ENCODE results near the gene RHCG. TPM values are rescaled to one million over a fixed set of nuclear protein-coding genes. Genes with fewer than 3 reads are reported as not detected.

RHCG gene
- total RNA-seq, 6 donors from 2014 or later, result not detected

GRCh38 chr15:89460048-89460447, 36.3 kb downstream of the RHCG start:
- 49 to 56% methylated on average over 2 of the region's 2 CpGs for WGBS, 2 donors
- Histone ChIP-seq H3K27me3 (peaks cover 0 to 6% (median 0%) of the 10 kb centered on the region in 4 donors), H3K36me3 (no peaks in the 10 kb centered on the region), H3K4me1 (no peaks in the 10 kb centered on the region), H3K9me3 (peaks cover 0 to 4% (median 0%) of the 10 kb centered on the region in 4 donors), H3K27ac (no peak overlapping the region), H3K4me3 (no peak overlapping the region)
- no peak for TF ChIP-seq POLR2AphosphoS5 (IDR thresholded peaks at IDR 0.05)
- no peak for TF ChIP-seq EP300 (IDR thresholded peaks at IDR 0.05)
- TF ChIP-seq POLR2A (IDR thresholded peaks at IDR 0.05), result no peak
- no peak for TF ChIP-seq CTCF (IDR thresholded peaks at IDR 0.05)
- ATAC-seq (ENCODE audit: low FRiP score in 2 of 2), result no peak
- no peak for DNase-seq

DNA sequence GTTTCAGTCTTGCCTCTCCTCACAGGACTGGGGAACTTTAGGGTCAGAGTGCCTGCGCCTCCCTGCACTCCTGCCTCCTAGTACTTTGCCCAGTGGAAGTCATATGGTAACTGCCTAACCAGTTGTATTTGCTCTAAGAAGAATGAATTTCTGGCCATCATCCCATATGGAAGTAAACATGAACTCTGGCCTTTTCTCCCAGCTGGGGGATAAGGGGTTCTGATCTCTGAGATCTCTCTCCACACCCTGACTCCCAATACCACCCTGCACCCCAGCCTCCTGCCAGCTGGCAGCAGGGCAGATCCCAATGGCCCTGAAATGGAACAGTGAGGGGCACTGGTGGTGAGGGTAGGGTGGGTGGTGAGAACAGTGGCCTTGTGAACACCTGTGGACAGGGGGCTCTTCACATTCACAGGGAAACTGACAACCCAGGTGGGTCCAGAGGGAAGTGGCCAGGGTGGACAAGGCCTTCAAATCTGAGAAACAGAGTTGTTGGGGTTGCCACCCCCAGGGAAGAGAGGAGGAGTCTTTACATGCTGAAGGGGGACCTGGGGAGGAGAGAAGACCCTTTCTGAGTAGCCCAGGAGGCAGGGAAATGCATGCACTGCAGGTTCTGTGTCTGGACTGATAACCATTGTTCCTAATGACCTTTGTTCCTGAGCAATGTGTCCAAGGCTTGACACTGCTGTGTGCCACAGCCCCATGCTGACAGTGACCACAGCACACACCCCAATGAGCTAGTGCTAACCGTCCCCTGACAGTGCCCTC, 36.9 kb downstream of the RHCG start:
- peaks cover 0 to 4% (median 0%) of the 10 kb centered on the region in 4 donors for H3K9me3 ChIP-seq
- DNase-seq (no peak), ATAC-seq (ENCODE audit: low FRiP score in 2 of 2) (no peak)
- no peak overlapping the region for H3K4me3 ChIP-seq
- no peak for TF ChIP-seq POLR2A (IDR thresholded peaks at IDR 0.05)
- no peak for TF ChIP-seq POLR2AphosphoS5 (IDR thresholded peaks at IDR 0.05)
- TF ChIP-seq CTCF (IDR thresholded peaks at IDR 0.05), result no peak
- no peak for TF ChIP-seq EP300 (IDR thresholded peaks at IDR 0.05)
- H3K27ac ChIP-seq, result no peak overlapping the region
- no peaks in the 10 kb centered on the region for H3K4me1 ChIP-seq
- 38 to 57% methylated on average over 2 of the region's 2 CpGs for WGBS, 2 donors
- H3K36me3 ChIP-seq, result no peaks in the 10 kb centered on the region
- peaks cover 0 to 6% (median 0%) of the 10 kb centered on the region in 4 donors for H3K27me3 ChIP-seq

DNA sequence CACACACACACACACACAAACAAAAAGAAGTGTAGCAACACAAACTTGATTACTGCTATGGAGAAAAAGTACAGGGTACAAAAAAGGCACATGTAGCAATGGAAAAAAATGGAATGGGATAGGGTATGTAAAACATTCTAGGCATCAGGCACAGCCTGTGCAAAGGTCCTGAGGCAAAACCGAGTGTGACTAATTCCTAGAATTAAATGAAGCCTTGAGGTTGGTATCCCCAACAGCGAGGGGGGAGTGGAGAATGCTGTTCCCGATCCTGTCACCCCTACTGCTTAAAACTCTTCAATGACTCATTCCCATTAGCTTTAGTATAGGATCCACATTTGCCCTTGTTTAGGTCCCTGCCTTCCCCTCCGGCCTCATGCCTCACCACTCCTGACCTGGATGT, 37.9 kb downstream of the RHCG start:
- Histone ChIP-seq H3K4me3 (no peak overlapping the region), H3K36me3 (no peaks in the 10 kb centered on the region), H3K9me3 (peaks cover 0 to 4% (median 0%) of the 10 kb centered on the region in 4 donors), H3K4me1 (no peaks in the 10 kb centered on the region), H3K27ac (no peak overlapping the region), H3K27me3 (peaks cover 0 to 6% (median 0%) of the 10 kb centered on the region in 4 donors)
- no peak for DNase-seq
- ATAC-seq (ENCODE audit: low FRiP score in 2 of 2), result no peak
- no peak for TF ChIP-seq POLR2A (IDR thresholded peaks at IDR 0.05)
- TF ChIP-seq EP300 (IDR thresholded peaks at IDR 0.05), result no peak
- TF ChIP-seq CTCF (IDR thresholded peaks at IDR 0.05), result no peak
- no peak for TF ChIP-seq POLR2AphosphoS5 (IDR thresholded peaks at IDR 0.05)
- WGBS, 2 donors, result 69 to 82% methylated on average over 4 of the region's 4 CpGs

- TF ChIP-seq EP300 (IDR thresholded peaks at IDR 0.05) (no peak), POLR2AphosphoS5 (IDR thresholded peaks at IDR 0.05) (no peak), CTCF (IDR thresholded peaks at IDR 0.05) (no peak), POLR2A (IDR thresholded peaks at IDR 0.05) (no peak)
- Histone ChIP-seq H3K4me1 (no peaks in the 10 kb centered on the region), H3K36me3 (no peaks in the 10 kb centered on the region), H3K4me3 (no peak overlapping the region), H3K27ac (no peak overlapping the region), H3K27me3 (peaks cover 0 to 6% (median 0%) of the 10 kb centered on the region in 4 donors), H3K9me3 (peaks cover 0 to 4% (median 0%) of the 10 kb centered on the region in 4 donors)
- DNase-seq (no peak), ATAC-seq (ENCODE audit: low FRiP score in 2 of 2) (no peak)
These were observed 39.3 kb downstream of the RHCG start for GRCh38 chr15:89457086-89457485.

DNA sequence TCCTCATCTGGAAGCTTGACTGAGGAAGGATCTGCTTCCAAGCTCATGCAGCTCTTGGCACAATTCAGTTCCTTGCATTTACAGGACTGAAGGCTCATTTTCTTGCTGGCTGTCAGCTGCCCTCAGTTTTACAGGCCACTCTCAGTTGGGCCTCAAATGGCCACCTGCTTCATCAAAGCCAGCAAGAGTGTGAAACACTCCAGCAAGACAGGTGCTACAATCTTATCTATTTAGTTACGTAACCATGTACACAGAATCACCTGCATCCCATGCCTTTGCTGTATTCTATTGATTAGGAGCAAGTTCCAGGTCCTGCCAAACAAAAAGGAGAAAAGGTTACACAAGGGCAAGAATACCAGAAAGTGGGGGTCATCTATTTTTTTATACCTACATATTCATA, 40.8 kb downstream of the RHCG start:
- WGBS, 2 donors, result 75 to 81% methylated on average over 1 of the region's 1 CpG
- Histone ChIP-seq H3K4me3 (no peak overlapping the region), H3K36me3 (no peaks in the 10 kb centered on the region), H3K9me3 (peaks cover 0 to 4% (median 0%) of the 10 kb centered on the region in 4 donors), H3K27me3 (no peaks in the 10 kb centered on the region), H3K27ac (no peak overlapping the region), H3K4me1 (no peaks in the 10 kb centered on the region)
- TF ChIP-seq POLR2AphosphoS5 (IDR thresholded peaks at IDR 0.05), result no peak
- DNase-seq (no peak), ATAC-seq (ENCODE audit: low FRiP score in 2 of 2) (no peak)
